NOMO-1 treated with DMSO at 0.1 percent for 48 hours (cell line): ENCODE measurements around the gene SVIL.
"Not testable (repeated sequence)": the region's sequence is repeated elsewhere in the genome, so short reads cannot be mapped to it uniquely, and the experiment has no call there.

Experiments
- DNase-seq: peaks from one replicate; lab custom pipeline; 2025; ENCODE audit not compliant: unreplicated experiment; lab: John Stamatoyannopoulos, UW

Gene SVIL

DNA sequence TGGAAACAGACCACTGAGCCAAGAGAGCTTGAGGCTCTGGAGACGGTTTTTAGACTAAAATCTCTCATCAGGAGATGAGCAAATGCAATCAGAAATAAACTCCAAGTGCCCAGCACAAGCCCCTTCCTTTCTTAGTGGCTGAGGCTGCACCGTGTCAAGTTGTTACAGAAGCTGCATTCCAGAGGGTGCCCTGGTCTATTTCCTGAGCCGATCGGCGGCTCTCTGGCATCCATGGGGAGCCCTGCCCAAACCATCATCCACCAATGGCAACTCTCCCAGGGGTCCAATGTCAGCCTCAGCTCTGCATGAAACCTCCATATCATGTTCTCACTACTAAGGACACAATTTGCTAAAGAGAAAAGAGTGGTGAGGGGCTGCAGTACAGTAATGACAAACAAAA lies 89.6 kb downstream of the SVIL start:
- DNase-seq = no peak

DNA sequence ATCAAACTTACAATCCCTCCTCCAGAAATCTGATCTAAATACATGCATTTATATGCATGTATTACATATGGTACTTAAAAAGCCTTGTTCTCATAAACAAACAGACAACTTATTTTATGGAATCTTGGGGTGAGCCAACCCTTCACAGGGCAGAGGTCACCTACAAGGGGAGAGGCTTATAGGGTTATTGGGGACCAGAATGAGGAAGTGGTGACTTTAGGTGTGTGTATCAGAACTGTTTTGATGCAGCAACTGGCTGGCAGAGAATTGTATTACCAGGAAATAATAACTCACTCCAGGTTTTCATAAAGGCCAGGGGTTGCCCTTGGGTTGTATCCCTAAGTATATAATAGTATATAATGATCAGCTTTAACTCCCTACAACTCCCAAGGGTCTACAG lies 91.1 kb downstream of the SVIL start:
- no peak for DNase-seq

- DNase-seq = no peak
These were observed 92.0 kb downstream of the SVIL start for GRCh38 chr10:29542723-29543122.

DNA sequence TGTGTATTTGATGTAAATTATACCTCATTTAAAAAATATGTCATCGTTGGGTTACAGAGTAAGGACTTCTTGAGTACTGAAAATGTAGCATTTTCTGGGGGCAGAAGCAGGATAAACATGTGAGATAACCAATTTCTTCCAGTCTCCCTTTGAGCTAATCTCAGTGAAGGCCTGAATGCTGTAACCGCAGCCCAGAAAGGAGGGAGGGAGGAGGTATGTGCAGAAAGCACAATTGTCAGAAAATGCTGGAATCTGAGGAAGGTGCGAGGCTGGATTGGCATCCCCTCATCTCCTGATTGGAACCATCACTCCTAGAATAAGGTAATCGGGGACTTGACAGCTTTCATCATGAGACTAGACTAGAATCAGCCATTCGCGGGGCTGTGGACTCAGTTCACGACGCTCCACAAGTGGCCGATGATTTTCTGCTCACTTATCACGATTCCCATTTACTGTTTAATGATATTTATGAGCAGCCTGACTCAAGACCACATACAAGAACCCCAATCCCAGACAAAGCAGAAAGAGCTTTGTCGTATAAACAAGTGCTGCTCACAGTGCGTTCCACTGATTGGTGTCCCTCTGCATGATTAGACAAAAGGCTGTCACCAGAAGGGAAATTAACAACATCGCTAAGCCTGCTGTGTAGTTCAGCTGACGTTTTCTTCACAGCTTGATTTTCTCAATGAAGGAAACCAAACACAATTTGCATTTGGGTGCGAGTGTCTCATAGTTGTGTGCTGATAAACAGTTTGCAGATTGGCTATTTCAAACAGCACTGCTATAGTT lies 93.2 kb downstream of the SVIL start:
- no peak for DNase-seq

DNA sequence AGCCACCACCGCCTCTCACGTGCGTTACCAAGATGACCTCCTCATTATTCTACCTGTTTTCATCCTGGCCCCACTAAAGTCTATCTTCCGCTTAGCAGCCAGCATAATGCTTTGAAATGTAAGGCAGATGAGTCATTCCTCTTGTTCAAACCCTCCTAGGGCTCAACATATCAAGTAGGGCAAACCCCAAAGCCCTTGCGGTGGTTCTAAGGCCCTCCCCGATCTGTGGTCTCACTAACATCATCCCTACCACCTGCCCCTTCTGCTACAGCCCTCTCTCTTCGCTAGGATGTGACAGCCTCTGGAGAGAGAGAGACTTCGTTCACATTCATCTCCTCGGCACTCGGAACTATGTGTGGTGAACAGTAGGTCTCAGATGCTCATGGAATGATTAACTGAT lies 94.8 kb downstream of the SVIL start:
- DNase-seq = no peak

DNA sequence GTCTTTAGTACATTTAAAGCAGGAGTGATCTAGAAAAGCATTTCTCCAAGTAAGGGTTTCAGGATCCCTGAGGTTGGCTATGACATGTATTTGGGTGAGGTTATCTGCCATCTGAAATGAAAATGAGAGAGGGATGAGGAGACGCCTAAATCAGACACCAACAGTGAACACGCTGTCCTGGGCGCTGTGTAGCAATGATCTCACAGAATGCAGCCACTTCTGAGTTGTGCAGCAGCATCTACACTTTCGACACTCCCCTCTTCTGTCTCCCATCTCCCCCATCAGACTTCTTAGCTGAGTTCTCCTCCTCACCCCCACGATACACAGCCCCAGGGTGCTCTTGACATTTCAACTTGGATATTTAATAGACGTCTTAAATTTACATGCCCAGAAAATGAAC lies 95.4 kb downstream of the SVIL start:
- no peak for DNase-seq

- no peak for DNase-seq
These were observed 97.0 kb downstream of the SVIL start for GRCh38 chr10:29537799-29538198.

DNA sequence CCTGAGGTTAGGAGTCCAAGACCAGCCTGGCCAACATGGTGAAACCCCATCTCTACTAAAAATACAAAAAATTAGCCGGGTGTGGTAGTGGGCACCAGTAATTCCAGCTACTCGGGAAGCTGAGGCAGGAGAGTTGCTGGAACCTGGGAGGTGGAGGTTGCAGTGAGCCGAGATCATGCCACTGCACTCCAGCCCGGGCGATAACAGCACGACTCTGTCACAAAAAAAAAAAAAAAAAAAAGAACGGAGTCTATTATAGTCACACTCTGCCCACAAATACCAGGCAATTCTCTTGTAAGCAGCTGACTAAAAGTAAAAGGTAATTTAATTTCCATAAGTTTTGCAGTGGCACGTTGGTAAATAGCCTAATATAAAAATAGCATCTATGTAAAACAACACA lies 98.1 kb downstream of the SVIL start:
- DNase-seq = not testable (repeated sequence)

- DNase-seq = no peak
These were observed 98.9 kb downstream of the SVIL start for GRCh38 chr10:29535778-29536453.

GRCh38 chr10:29535012-29535777 lies 99.6 kb downstream of the SVIL start:
- DNase-seq = no peak

- DNase-seq = no peak
These were observed 100.2 kb downstream of the SVIL start for GRCh38 chr10:29534590-29534989.

- no peak for DNase-seq
These were observed 101.0 kb downstream of the SVIL start for GRCh38 chr10:29533696-29534285.

- DNase-seq = no peak
These were observed 101.7 kb downstream of the SVIL start for GRCh38 chr10:29533046-29533445.

- DNase-seq = no peak
These were observed 102.4 kb downstream of the SVIL start for GRCh38 chr10:29532256-29532878.

GRCh38 chr10:29530112-29530976 lies 104.4 kb downstream of the SVIL start:
- DNase-seq = no peak

DNA sequence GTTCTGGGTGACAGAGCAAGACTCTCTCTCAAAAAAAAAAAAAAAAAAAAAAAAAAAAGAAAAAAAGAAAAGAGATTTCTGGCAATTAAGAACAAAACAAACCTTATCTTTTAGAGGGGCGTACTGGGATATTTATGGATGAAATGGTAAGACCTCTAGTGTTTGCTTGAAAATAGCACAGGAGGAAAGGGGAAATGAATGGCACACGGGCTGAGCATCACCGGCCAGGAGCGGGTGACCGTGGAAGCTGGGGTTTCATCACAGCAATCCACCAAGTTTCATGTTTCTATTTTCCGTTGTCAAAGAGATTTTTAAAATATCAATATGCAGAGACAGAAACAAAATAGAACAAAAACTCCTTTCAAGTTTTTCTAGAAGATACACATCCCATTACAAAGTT lies 105.6 kb downstream of the SVIL start:
- no peak for DNase-seq

DNA sequence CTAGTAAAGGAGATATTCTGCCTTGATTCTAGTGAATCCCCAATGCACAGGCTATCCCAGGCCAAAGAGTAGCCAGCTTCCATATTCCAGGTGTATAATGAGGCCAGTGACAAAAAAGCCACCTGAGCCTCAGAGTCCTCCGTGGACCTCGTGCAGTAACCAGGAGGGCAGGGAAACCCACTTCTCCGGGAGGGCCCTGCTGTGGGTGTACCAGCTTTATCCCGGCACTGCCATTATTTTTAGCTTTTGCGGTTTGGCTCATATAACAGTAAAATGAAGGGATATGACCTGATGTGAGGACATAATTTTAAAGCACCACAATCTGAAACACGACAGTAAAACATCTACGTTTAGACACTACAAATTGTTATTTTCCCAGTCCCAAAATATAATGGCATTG lies 109.0 kb downstream of the SVIL start:
- no peak for DNase-seq

DNA sequence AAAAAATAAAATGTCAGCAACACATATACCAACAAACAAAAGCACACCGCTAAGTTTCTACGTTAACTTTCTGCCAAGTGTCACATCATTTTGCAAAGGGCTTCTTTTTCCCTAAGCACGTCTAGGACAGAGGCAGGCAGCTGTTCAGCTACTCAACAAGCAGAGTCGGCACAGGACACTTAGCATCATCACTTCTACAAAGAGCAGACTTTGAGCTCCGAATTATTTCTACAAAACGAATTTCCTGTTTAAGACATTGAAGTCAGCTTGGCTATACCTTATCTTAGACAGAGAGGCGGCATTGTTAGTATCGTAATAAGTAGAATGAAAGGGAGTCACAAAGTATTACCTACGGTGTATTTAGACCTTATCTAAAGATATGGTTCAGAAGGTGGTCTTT lies 110.1 kb downstream of the SVIL start:
- DNase-seq = no peak

- DNase-seq = no peak
These were observed 110.5 kb downstream of the SVIL start for GRCh38 chr10:29524294-29524693.

DNA sequence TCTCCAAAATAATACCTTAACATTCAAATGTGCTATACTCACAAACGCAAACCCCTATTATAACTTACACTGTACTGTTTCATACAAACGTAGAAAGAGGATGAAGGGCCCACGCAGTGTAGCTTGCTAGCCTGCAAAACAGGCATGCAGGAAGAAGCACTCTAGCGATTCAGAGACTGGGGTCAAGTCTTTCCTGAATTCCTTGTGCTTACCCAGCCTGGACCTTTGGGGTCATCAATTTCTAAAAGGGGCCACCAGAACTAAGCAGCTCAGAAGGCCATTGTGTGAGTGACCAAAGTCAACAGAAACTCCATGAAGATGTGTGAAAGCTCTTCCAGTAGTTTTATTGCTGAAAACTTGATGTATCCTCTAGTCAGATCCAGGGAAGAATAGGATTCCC lies 111.9 kb downstream of the SVIL start:
- DNase-seq = no peak
